NCI-H526 treated with DMSO at 0.1 percent for 48 hours (cell line): ENCODE measurements around the gene CLDN15.
"Not testable (repeated sequence)": the region's sequence is repeated elsewhere in the genome, so short reads cannot be mapped to it uniquely, and the experiment has no call there.

Experiments
- DNase-seq: peaks from one replicate; lab custom pipeline; 2025; lab: John Stamatoyannopoulos, UW

The CLDN15 gene

DNA sequence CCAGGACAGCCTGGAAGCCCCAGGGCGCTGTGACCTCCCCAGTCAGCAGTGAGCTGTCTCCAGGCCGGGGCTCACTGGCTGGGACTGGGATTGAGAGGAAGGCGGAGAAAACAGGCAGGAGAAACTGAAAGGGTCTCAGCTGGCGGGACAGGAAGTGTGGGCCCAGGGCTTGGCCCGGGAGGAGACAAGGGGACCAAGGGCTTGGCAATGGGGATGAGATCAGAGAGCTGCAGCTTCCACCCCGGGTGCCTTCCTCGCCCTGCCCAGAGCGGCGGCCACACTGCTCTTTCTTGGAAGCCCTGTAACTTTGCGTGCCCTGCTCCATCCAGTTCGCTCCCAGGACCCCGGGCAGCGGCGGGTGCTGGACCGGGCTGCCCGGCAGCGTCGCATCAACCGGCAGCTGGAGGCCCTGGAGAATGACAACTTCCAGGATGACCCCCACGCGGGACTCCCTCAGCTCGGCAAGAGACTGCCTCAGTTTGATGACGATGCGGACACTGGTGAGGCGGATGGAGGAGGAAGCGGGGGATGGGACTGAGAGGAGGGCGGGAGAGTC lies 15.2 kb downstream of the CLDN15 start:
- DNase-seq = no peak

DNA sequence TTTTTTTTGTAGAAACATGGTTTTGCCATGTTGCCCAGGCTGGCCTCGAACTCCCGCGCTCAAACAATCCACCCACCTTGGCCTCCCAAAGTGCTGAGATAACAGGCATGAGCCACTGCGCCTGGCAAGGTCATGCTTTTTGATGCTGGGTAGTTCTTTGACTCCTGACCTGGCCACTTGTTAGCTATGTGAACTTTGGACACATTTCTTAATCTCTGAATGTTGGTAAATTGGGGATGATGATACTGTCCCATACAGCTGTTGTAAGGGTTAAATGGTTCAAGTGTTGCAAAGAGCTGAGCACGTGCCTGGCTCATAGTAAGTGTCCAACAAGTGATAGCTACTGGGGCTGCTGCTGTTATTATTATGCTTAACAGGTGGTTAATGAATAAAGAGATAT lies 17.3 kb downstream of the CLDN15 start:
- DNase-seq = no peak

GRCh38 chr7:101218236-101219125 lies 19.1 kb downstream of the CLDN15 start:
- no peak for DNase-seq

- peak; percentile 98 for DNase-seq
Observed at GRCh38 chr7:101217388-101218235, 20.0 kb downstream of the CLDN15 start, which contains the start of the genes PLOD3 and ZNHIT1. Gene PLOD3, minus strand, starts transcription at chr7:101217581. Its CDS starts 307 bp downstream, at chr7:101217274. Gene ZNHIT1, plus strand, starts transcription at chr7:101218165. Its CDS starts 31 bp downstream, at chr7:101218196.

GRCh38 chr7:101216860-101217387 lies 20.7 kb downstream of the CLDN15 start:
- DNase-seq = no peak

DNA sequence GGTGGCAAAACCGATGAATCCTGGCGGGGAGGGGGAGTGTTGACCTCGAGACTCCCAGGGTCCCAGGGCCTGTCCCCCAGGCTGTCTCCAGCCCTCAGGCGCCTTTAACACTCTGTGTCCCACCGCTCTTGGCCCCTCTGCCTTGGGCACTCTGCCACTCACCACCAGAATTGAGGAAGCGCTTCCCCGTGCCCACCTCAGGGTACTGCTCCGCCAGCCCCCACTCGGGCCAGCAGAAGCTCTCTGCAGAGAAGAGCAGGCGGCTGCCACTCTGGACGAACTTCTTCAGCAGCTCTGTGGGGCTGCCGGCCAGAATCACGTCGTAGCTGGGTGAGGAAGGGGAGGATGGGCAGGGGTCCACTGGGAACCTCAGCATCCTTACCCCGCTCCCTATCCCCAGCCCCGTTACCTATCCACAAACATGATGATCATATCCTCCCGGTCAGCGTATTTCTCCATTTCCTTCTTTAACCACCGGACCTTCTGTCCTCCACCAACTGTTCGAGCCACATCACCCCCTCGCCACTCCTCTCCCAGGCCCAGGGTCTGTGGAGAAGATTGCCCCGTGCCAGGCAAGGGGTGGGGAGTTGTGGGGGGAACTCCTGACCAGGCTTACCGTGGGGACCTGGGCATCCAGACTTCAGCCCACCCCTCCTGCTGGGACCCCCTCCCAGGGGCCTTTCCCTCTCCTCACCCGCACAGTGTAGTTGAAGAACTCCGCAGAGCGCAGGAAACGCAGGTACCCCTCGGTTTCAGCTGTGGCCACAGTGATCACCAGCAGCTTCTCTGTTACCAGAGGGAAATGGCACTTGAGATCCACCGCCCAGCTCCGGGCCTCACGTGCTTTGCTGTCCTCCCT lies 21.4 kb downstream of the CLDN15 start:
- no peak for DNase-seq

- no peak for DNase-seq
Observed at GRCh38 chr7:101212014-101212413, 25.6 kb downstream of the CLDN15 start.

DNA sequence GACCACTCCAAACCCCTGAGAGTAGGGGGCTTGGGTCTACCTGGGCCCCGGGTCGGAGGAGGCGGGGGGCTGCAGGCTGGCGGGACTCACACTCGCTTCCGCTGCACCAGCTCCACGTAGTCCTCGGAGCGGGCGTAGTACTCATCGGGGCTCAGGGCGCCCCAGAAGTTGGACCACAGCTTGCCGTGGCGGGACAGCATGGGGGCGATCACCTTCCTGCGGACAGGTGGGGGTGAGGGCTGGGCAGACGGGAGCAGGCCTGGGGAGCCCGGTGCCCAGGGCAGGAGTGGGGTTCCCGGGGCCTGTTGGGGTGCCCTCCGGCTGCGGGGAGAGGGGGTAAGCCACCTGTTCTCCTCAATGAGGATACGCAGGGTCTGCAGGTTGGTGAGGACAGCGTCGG lies 26.1 kb downstream of the CLDN15 start:
- no peak for DNase-seq

DNA sequence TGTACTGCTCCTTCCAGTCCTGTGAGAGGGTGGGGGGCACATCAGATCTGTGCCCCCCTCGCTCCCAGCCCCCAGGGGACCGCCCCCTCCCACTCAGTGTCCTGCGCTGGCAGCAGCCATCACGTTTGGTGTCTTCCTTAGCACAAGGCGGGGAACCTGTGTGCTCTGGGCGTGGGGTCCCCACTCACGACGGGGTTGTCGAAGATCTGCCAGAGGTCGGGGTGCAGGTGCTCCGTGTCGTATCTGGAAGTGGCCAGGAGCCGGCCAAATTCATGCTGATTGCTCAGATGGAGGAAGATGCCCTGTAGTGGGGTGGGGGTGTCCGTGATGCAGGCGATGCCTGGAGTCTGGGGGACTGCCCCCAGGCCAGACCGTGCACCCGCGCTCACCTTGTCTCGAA lies 27.5 kb downstream of the CLDN15 start:
- no peak for DNase-seq

GRCh38 chr7:101208794-101209193 lies 28.8 kb downstream of the CLDN15 start:
- DNase-seq = no peak

DNA sequence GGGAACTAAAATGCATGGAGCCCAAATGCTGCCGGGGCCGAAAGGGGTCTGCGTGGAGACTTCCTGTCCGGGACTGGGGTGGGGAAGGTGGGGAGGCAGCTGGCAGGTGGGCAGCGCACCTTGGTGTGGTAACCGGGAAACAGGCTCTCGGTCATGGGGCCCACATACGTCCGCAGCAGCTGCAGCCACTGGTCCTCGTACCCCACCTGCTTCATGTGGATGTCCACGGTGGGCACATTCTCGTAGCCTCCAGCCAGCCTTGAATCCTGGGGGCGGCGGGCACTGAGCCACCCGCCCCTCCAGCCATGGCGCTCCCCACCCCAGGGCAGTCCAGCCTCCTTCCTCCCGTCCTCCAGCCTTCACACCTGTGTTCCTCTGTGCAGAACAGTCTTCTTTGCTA lies 30.1 kb downstream of the CLDN15 start:
- no peak for DNase-seq

GRCh38 chr7:101206665-101207042 lies 30.9 kb downstream of the CLDN15 start:
- DNase-seq = no peak

DNA sequence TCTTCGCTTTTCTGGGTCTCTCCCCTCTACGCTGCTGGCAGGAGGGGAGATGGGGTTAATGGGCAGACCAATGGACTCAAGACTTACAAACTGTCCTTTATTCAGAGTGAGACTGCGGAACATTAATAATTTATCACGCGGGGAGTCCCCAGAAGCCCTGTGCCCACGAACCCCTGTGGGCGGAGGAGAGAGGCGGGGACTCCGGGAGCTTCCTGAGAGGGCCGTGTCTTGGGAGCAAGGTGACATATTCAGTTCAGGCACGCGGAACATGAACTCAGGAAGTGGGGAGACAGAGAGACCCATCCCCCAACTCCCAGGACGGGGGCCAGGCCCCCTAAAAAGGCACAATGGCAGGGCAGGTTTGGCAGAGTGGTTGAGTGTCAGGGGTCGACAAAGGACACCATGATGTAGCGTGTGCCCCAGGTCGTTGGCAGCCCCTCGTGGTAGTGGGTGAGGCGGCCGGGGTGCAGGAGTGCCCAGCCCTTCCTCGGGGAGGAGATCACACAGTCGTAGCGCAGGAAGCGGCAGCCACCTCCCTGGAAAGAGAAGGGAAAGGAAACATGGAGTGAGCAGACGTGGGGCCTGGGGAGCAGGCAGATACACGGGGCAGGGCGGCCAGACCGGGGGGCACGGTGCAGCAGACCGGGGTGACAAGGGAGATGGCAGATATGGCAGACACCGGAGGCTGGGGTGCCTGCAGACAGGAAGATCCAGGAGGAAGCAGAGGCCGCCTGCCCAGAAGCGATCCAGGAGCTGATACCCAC lies 31.5 kb downstream of the CLDN15 start:
- DNase-seq = no peak

GRCh38 chr7:101203740-101204738 lies 33.6 kb downstream of the CLDN15 start:
- not testable (repeated sequence) for DNase-seq

- no peak for DNase-seq
Observed at GRCh38 chr7:101202603-101202918, 35.0 kb downstream of the CLDN15 start.

- no peak for DNase-seq
Observed at GRCh38 chr7:101201695-101202602, 35.7 kb downstream of the CLDN15 start.

DNA sequence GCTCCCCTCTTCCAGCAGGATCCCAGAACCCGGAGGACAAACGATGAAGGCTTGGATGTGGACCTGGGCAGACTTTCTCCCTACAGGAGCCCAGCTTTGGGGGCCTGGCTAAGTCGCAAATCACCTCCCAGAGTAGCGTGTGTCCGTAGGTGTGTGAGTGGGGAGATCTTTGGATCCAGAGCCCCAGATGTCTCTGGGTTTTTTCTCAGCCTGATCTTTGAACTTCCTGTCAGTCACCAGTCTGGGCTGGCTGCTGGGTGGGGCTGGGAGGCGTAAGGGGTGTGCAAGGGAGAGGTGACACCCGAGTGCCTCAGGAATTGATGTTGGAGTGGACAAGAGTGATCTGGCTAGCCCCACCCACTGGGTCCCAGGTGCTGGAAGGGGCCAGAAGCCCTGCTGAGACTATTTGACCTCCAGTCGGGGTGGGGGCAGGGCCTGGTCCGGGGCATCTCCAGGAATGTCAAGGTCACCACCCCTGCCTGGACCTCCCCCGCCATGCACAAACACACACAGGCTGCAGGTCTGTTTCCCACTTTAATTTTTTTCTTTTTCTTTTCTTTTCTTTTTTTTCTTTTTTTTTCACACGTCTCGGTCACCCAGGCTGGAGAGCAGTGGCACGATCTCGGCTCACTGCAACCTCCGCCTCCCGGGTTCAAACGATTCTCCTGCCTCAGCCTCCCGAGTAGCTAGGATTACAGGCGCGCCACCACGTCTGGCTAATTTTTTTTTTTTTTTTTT lies 36.6 kb downstream of the CLDN15 start, which contains the start of gene MOGAT3:
TSS of gene MOGAT3 (minus strand) at position 175 of the 738 bp plus-strand sequence. CDS start 182 bp downstream, outside the sequence.
- DNase-seq = no peak

DNA sequence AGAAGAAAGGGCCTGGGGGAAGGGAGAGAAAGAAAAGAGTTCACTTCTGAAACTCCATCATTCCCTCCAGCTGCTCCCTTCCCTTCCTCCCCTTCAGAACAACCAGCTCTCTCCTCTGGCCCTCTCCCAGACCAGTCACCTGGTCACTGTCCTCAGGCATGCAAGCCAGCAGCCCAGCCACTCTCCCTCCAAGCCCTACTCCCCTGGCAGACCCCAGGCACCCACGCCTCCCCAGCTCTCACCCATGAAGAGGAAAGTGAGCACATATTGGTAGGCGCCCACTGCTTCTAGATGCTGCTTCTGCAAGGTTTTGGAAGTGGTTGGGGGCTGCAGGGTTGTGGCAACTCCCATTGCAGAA lies 37.1 kb downstream of the CLDN15 start:
- DNase-seq = no peak
